H1 (cell line): ENCODE results near the gene CTSK. TPM values are rescaled to one million over a fixed set of nuclear protein-coding genes. Genes with fewer than 3 reads are reported as not detected.

ENCODE experiments used
- CEBPB ChIP-seq: IDR thresholded peaks from 2 replicates; pipeline ENCODE4 v1.6.1; 2012; ENCODE audit warnings: low read depth, low read length
- CHD7 ChIP-seq: fragments of 300-600 bp; sonication (generic); IDR thresholded peaks from 2 replicates; pipeline ENCODE4 v1.7.1; 2012; ENCODE audit warnings: low read length, moderate library complexity, mild to moderate bottlenecking, inconsistent platforms; ENCODE audit not compliant: insufficient replicate concordance
- CTBP2 ChIP-seq: IDR thresholded peaks from 2 replicates; pipeline ENCODE4 v1.7.0; 2011; ENCODE audit warnings: borderline replicate concordance, mild to moderate bottlenecking, moderate library complexity, mixed read lengths, low read length; ENCODE audit not compliant: insufficient read depth, insufficient read length
- EGR1 ChIP-seq: IDR thresholded peaks from 2 replicates; pipeline ENCODE4 v1.6.1; 2011; ENCODE audit warnings: low read depth, low read length, borderline replicate concordance
- EZH2 ChIP-seq: fragments of 200-600 bp; sonication (generic); IDR thresholded peaks from 2 replicates; pipeline ENCODE4 v1.7.1; 2012; ENCODE audit warnings: low read depth, mild to moderate bottlenecking, moderate library complexity, low read length, inconsistent platforms; ENCODE audit not compliant: severe bottlenecking
- GABPA ChIP-seq: IDR thresholded peaks from 2 replicates; pipeline ENCODE4 v1.6.1; 2011; ENCODE audit warnings: mild to moderate bottlenecking, low read length, moderate library complexity, borderline replicate concordance; ENCODE audit not compliant: insufficient read depth
- NANOG ChIP-seq: IDR thresholded peaks from 2 replicates; pipeline ENCODE4 v1.6.1; 2011; ENCODE audit warnings: low read length, low read depth, mild to moderate bottlenecking, inconsistent platforms; ENCODE audit not compliant: insufficient read depth, poor library complexity, severe bottlenecking
- POU5F1 ChIP-seq: IDR thresholded peaks from 2 replicates; pipeline ENCODE4 v1.6.1; 2011; ENCODE audit warnings: low read depth, mild to moderate bottlenecking, low read length, moderate library complexity
- RNF2 ChIP-seq: fragments of 200-900, 300-1000 bp; sonication (generic); IDR thresholded peaks from 2 replicates; pipeline ENCODE4 v1.7.1; 2016; ENCODE audit warnings: borderline replicate concordance, low read depth, mild to moderate bottlenecking, antibody characterized with exemption, low read length; ENCODE audit not compliant: poor library complexity, severe bottlenecking; ENCODE audit errors: missing control alignments
- RXRA ChIP-seq: IDR thresholded peaks from 2 replicates; pipeline ENCODE4 v1.6.1; 2011; ENCODE audit warnings: low read depth, mild to moderate bottlenecking, low read length, moderate library complexity; ENCODE audit not compliant: insufficient read depth
- TBP ChIP-seq: IDR thresholded peaks from 2 replicates; pipeline ENCODE4 v1.6.1; 2011; ENCODE audit warnings: low read depth, low read length, improper control_type of control experiment
- polyA plus RNA-seq, 7 experiments: library from polyadenylated mRNA; depleted of rRNA in 3 of 7; stranded (reverse) in 5 of 7; unstranded in 2 of 7; fragments of >200 nt in 5 of 7; fragments of 200-250 nt in 2 of 7; gene quantifications; 1 replicate in 5 of 7; 2 replicates in 1 of 7; 4 replicates in 1 of 7; pipeline versions ENCODE4 v1.2.1 to v1.2.3, GENCODE V29; 2011 to 2013; ENCODE audit warnings: missing spikeins in 2 of 7, mixed read lengths in 2 of 7
- total RNA-seq: library from RNA; stranded (reverse); fragmentation: NEBNext Ultra II Directional; extraction: Animal tissue kit (Norgen Biotek cat#: 25700); gene quantifications from 2 replicates; pipeline ENCODE4 v1.2.1, GENCODE V29; 2021

CTSK gene
- total and polyA plus RNA-seq, 2 of the 8 experiments (the other 6 are each of a cell fraction or from before 2014, with no cell fraction given): 2.7 to 4.2 TPM

GRCh38 chr1:150842964-150843363 is 34.9 kb upstream of the CTSK start (continued):
- TF ChIP-seq CHD7 (no peak), EZH2 (no peak), CEBPB (no peak), NANOG (no peak), POU5F1 (no peak), TBP (no peak), RXRA (no peak), CTBP2 (no peak), RNF2 (no peak), GABPA (no peak), EGR1 (no peak)
